HCT116 (cell line): ENCODE results near the gene SYNRG. TPM values are rescaled to one million over a fixed set of nuclear protein-coding genes. Genes with fewer than 3 reads are reported as not detected.

ENCODE experiments used
- ATAC-seq: fragments of 200-7000 bp; cut with Tn5 transposase; 2 replicates; pipeline ENCODE4 v1.9.1; 2020; ENCODE audit warnings: mild to moderate bottlenecking, moderate library complexity
- BruUV-seq: library from RNA; stranded (reverse); fragments of 400-500 nt; replicated peaks from 2 replicates; lab custom pipeline; 2021; lab: Mats Ljungman, UMichigan
- CTCF ChIA-PET: fragments of 300-600 bp; sonication (Branson Sonifier 250); formaldehyde crosslinking; loops from one replicate; lab custom pipeline; 2021; ENCODE audit warnings: antibody characterized with exemption; lab: Charles Lee
- POLR2A ChIA-PET: fragments of 300-600, 350-600 bp; sonication (Branson Sonifier 250); formaldehyde crosslinking; loops from one replicate; lab custom pipeline; 2021; ENCODE audit warnings: antibody characterized with exemption; lab: Charles Lee
- RAD21 ChIA-PET, 2 experiments: fragments of 300-600 bp; sonication (Branson Sonifier 250); formaldehyde crosslinking; loops; one replicate each; lab custom pipeline; 2023; ENCODE audit warnings: low total read pairs in 2 of 2; ENCODE audit not compliant: uncharacterized antibody in 2 of 2, unreplicated experiment in 2 of 2, low non-redundant PET in 1 of 2; lab: Charles Lee
- DNase-seq: peaks from one replicate; pipeline ENCODE4 v3.0.0-alpha.2; 2010; ENCODE audit warnings: low read depth, low spot score
- H2AFZ ChIP-seq: fragments of 200-600 bp; shearing (Covaris generic), sonication (generic); 2 replicates; pipeline ENCODE4 v1.6.1; 2017; ENCODE audit warnings: low read depth, mixed run types, mixed read lengths, antibody characterized with exemption, low read length; ENCODE audit not compliant: poor library complexity, severe bottlenecking
- H3K27ac ChIP-seq: 2 replicates; pipeline ENCODE4 v1.5.1; 2012; ENCODE audit warnings: low read depth, low read length
- H3K27me3 ChIP-seq: fragments of 200-600 bp; sonication (generic); 2 replicates; pipeline ENCODE4 v1.6.1; 2016; ENCODE audit warnings: mixed run types, low read length, mixed read lengths; ENCODE audit not compliant: insufficient read depth
- H3K36me3 ChIP-seq, 2 experiments: fragments of 200-500 bp in 1 of 2; fragments of 200-600 bp in 1 of 2; sonication (Bioruptor generic) in 1 of 2; sonication (generic) in 1 of 2; 2 replicates each; pipeline versions ENCODE4 v1.5.1 to v1.6.1; 2014 to 2016; ENCODE audit warnings: low read length in 2 of 2, inconsistent platforms in 1 of 2, mixed read lengths in 1 of 2, mixed run types in 1 of 2; ENCODE audit not compliant: insufficient read depth in 2 of 2, control insufficient read depth in 1 of 2
- H3K4me1 ChIP-seq, 2 experiments: fragments of 200-600 bp in 1 of 2; sonication (generic) in 1 of 2; 2 replicates each; pipeline versions ENCODE4 v1.5.1 to v1.6.1; 2012 to 2017; ENCODE audit warnings: low read length in 2 of 2, inconsistent platforms in 1 of 2, mild to moderate bottlenecking in 1 of 2, mixed read lengths in 1 of 2, mixed run types in 1 of 2, moderate library complexity in 1 of 2; ENCODE audit not compliant: insufficient read depth in 2 of 2, control insufficient read depth in 1 of 2
- H3K4me2 ChIP-seq: fragments of 200-600 bp; sonication (generic); 2 replicates; pipeline ENCODE4 v1.6.1; 2017; ENCODE audit warnings: mixed run types, low read length, mixed read lengths
- H3K4me3 ChIP-seq, 2 experiments: fragments of 200-600 bp in 1 of 2; sonication (generic) in 1 of 2; replicated peaks in 1 of 2; 2 replicates each; pipeline ENCODE4 v1.5.1; 2011 to 2016; ENCODE audit warnings: low read length in 2 of 2, control low read depth in 1 of 2, low read depth in 1 of 2, mild to moderate bottlenecking in 1 of 2, mixed read lengths in 1 of 2, mixed run types in 1 of 2
- H3K79me2 ChIP-seq: fragments of 200-600 bp; sonication (generic); 2 replicates; pipeline ENCODE4 v1.6.1; 2017; ENCODE audit warnings: mild to moderate bottlenecking, mixed run types, low read length, moderate library complexity, mixed read lengths; ENCODE audit not compliant: insufficient read depth
- H3K9ac ChIP-seq: fragments of 200-600 bp; sonication (generic); 2 replicates; pipeline ENCODE4 v1.6.1; 2016; ENCODE audit warnings: low read length, mixed read lengths
- H3K9me2 ChIP-seq: fragments of 200-600 bp; sonication (generic), shearing (Covaris generic); 2 replicates; pipeline ENCODE4 v1.6.1; 2017; ENCODE audit warnings: mixed run types, mild to moderate bottlenecking, moderate library complexity; ENCODE audit not compliant: insufficient read depth
- H3K9me3 ChIP-seq, 2 experiments: fragments of 200-500 bp in 1 of 2; fragments of 200-600 bp in 1 of 2; sonication (Bioruptor generic) in 1 of 2; sonication (generic) in 1 of 2; 2 replicates each; pipeline ENCODE4 v1.6.1; 2014 to 2017; ENCODE audit warnings: low read length in 2 of 2, mixed read lengths in 2 of 2, inconsistent platforms in 1 of 2, low read depth in 1 of 2, mild to moderate bottlenecking in 1 of 2, mixed run types in 1 of 2, moderate library complexity in 1 of 2; ENCODE audit not compliant: control insufficient read depth in 1 of 2, insufficient read depth in 1 of 2
- H4K20me1 ChIP-seq: fragments of 200-600 bp; sonication (generic), shearing (Covaris generic); 2 replicates; pipeline ENCODE4 v1.6.1; 2017; ENCODE audit warnings: mixed run types, mild to moderate bottlenecking, moderate library complexity; ENCODE audit not compliant: insufficient read depth
- ATF3 ChIP-seq: IDR thresholded peaks from 2 replicates; pipeline ENCODE4 v1.6.1; 2012
- CBX3 ChIP-seq: IDR thresholded peaks from 2 replicates; pipeline ENCODE4 v1.6.1; 2012; ENCODE audit warnings: low read depth
- CEBPB ChIP-seq: IDR thresholded peaks from 2 replicates; pipeline ENCODE4 v1.6.1; 2012; ENCODE audit warnings: low read depth
- ELF1 ChIP-seq: IDR thresholded peaks from 2 replicates; pipeline ENCODE4 v1.6.1; 2012; ENCODE audit warnings: low read depth, borderline replicate concordance
- EZH2phosphoT487 ChIP-seq: fragments of 200-600 bp; IDR thresholded peaks from 2 replicates; pipeline ENCODE4 v1.6.1; 2018; ENCODE audit warnings: antibody characterized with exemption, borderline replicate concordance
- MAX ChIP-seq: IDR thresholded peaks from 2 replicates; pipeline ENCODE4 v1.6.1; 2012
- RAD21 ChIP-seq: IDR thresholded peaks from 2 replicates; pipeline ENCODE4 v1.6.1; 2012; ENCODE audit warnings: low read depth, mild to moderate bottlenecking
- REST ChIP-seq: IDR thresholded peaks from 2 replicates; pipeline ENCODE4 v1.6.1; 2012; ENCODE audit warnings: low read depth
- SIN3A ChIP-seq: IDR thresholded peaks from 2 replicates; pipeline ENCODE4 v1.6.1; 2012; ENCODE audit warnings: low read depth
- ZNF274 ChIP-seq: fragments of 200-500 bp; sonication (Bioruptor generic); IDR thresholded peaks from 2 replicates; pipeline ENCODE4 v1.6.1; 2014; ENCODE audit warnings: mild to moderate bottlenecking, low read depth, low read length, inconsistent platforms
- intact Hi-C: fragments of 100-400 bp; cut with micrococcal nuclease; formaldehyde crosslinking; loops from 2 replicates; pipeline ENCODE4 v1.10.0; 2022
- total RNA-seq: library from RNA; stranded (reverse); gene quantifications from one replicate; pipeline ENCODE4 v1.2.1, GENCODE V29; 2021; ENCODE audit not compliant: unreplicated experiment

SYNRG gene
- total RNA-seq, 1 experiment from 2014 or later, result 23.8 TPM

GRCh38 chr17:37516127-37516571 is 93.1 kb downstream of the SYNRG start:
- Histone ChIP-seq H2AFZ (no peak overlapping the region), H3K27me3 (no peaks in the 10 kb centered on the region), H3K36me3 (peaks cover 14 to 18% of the 10 kb centered on the region in 2 experiments; a peak in 3 of 4 replicates), H3K9me2 (no peaks in the 10 kb centered on the region), H3K27ac (no peak overlapping the region), H3K4me3 (no peak overlapping the region), H4K20me1 (no peaks in the 10 kb centered on the region), H3K4me2 (no peak overlapping the region), H3K9me3 (no peaks in the 10 kb centered on the region), H3K9ac (no peak overlapping the region), H3K4me1 (no peaks in the 10 kb centered on the region), H3K79me2 (peaks cover 1% of the 10 kb centered on the region; the same call in 1 of the 2 replicates)
- no TSS peak for BruUV-seq
- POLR2A ChIA-PET, result no interaction called here
- no peak for DNase-seq
- intact Hi-C loops, result no loop called here
- no peak for ATAC-seq
- RAD21 ChIA-PET, result no interaction called here
- no peak for TF ChIP-seq ZNF274
- no peak for TF ChIP-seq RAD21
- no peak for TF ChIP-seq CBX3
- no peak for TF ChIP-seq SIN3A
- no peak for TF ChIP-seq MAX
- TF ChIP-seq REST, result no peak
- no peak for TF ChIP-seq ELF1
- TF ChIP-seq CEBPB, result no peak
- no peak for TF ChIP-seq ATF3
- no peak for TF ChIP-seq EZH2phosphoT487
- CTCF ChIA-PET, result no interaction called here
